Heart left ventricle (tissue), 13 donors: Measurements from ENCODE around the gene PACS1.

Experiments
- POLR2A ChIP-seq, 2 donors: fragments of 450-650 bp; IDR thresholded peaks; one replicate each; pipeline ENCODE4 v1.6.1; 2017; ENCODE audit warnings: antibody characterized with exemption in 2 of 2, mild to moderate bottlenecking in 2 of 2, moderate library complexity in 2 of 2
- TF ChIP-seq, protein P1 (sequence below), 12 donors: fragments of 200-600 bp; sonication (generic) in 4 of 12; IDR thresholded peaks; one replicate each; pipeline versions ENCODE4 v1.5.0 to v1.8.0; 2018 to 2022; ENCODE audit warnings: antibody characterized with exemption in 12 of 12, mild to moderate bottlenecking in 5 of 12
- donor health status: ischemic (EF 13 %, LVEDD 7.1; RV severe dilation, severe dysfunction).
- donor health status: DM: no; HTN: yes; CAD: no.
- donor health status: DM: no; HTN: no; CAD: no.
- donor health status: ischemic (EF 25% LVEDD 6.9; RV normal size, moderate dysfunction).
- donor health status: ischemic (EF 25% LVEDD 5.7; RV mildly dilated, moderate dysfunction).
- donor health status: ischemic (EF 35%, LVEDD 5.7; RV mildly dilated, moderate dysfunction).
- donor health status: nonischemic (EF 11% LVEDD 7.7; RV severe dilation, severe dysfunction).
- donor health status: DM: yes; HTN: yes; CAD: no.
- donor health status: PGD.
- donor health status: ischemic (EF 29% LVEDD 5.4; RV normal size, mild dysfunction).
- donor health status: nonischemic (EF 23%, LVEDD 6.1; RV moderate dilation, normal function).

DNA sequence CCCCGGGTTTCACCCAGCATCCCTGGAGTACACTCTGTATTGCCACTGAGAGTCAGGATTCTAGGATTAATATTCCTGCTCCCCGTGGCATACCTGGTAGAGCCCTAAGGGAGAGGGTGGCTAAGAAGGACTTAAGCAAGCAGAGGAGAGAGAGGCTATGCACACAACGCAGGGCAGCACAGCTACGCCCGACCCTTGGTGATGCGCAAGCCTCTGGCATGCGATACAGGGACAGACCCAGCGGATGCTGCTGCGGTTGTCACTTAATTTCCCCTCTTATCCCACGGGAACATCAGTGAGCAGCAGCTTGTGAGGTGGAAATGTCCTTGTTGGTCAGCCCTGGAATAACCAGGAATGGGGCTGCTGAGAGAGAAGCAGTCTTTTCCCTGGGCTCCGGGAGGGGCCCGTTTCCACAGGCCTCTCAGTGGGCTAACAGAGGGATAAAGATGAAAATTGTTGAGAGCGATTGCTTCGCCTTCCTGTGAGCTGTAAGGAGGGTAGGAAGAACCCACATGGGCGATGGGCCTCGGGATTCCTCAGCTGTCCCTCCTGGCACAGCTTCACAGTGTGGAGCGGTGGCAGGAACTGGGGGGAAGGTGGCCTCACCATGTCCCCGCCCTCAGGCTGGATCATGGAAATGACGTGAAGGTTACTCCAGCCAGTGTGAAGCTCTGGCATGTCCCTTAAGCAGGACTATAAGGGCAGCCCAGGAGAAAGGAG is 149.9 kb downstream of the PACS1 start:
- TF ChIP-seq, protein P1, sequence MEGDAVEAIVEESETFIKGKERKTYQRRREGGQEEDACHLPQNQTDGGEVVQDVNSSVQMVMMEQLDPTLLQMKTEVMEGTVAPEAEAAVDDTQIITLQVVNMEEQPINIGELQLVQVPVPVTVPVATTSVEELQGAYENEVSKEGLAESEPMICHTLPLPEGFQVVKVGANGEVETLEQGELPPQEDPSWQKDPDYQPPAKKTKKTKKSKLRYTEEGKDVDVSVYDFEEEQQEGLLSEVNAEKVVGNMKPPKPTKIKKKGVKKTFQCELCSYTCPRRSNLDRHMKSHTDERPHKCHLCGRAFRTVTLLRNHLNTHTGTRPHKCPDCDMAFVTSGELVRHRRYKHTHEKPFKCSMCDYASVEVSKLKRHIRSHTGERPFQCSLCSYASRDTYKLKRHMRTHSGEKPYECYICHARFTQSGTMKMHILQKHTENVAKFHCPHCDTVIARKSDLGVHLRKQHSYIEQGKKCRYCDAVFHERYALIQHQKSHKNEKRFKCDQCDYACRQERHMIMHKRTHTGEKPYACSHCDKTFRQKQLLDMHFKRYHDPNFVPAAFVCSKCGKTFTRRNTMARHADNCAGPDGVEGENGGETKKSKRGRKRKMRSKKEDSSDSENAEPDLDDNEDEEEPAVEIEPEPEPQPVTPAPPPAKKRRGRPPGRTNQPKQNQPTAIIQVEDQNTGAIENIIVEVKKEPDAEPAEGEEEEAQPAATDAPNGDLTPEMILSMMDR (IDR thresholded peaks at IDR 0.05), result no peak
- TF ChIP-seq POLR2A (IDR thresholded peaks at IDR 0.05), result no peak
